ENCODE measurements around the gene GIT1.

DNA sequence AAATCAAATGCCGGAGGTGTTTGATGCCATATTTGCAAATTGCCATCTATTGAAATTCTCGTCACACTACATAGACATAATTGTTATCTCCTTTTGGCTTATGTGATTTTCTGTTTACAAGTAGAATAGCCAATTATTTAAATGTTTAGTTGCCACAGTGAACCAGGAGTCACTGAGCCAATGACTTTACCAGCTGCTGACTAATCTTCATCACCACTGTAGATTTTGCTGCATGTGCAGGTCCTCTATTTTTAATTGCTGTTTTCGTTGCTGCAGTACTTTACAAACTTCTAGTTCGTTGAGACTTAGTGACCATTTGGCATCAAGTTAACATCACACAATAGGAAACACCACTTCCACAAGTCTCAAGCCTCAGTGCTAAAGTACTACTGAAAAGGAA lies 45.4 kb downstream of the GIT1 start:
- TF ChIP-seq CTCF (IDR thresholded peaks at IDR 0.05): no peak
- no peak for TF ChIP-seq POLR2A (IDR thresholded peaks at IDR 0.05)

All from heart left ventricle (tissue), 13 donors.